Heart left ventricle (tissue), 16 donors: Measurements from ENCODE around the gene PCSK5. TPM values are rescaled to one million over a fixed set of nuclear protein-coding genes. Genes with fewer than 3 reads are reported as not detected.
A peak's percentile ranks its signal among the peaks of the same experiment; 100 is the strongest.

Source experiments
- ATAC-seq, 4 donors: fragments of 200-7000 bp; cut with Tn5 transposase; one replicate each; pipeline ENCODE4 v1.9.1; 2020 to 2022; ENCODE audit warnings: moderate library complexity in 4 of 4, mild to moderate bottlenecking in 3 of 4, moderate number of reproducible peaks in 1 of 4
- DNase-seq, 5 donors: peaks; one replicate each; pipeline ENCODE4 v3.0.0-alpha.2; 2020
- H3K27ac ChIP-seq, 12 donors: fragments of 200-600 bp; sonication (generic) in 4 of 12; one replicate each; pipeline versions ENCODE4 v1.5.0 to v1.8.0; 2016 to 2022; ENCODE audit warnings: mild to moderate bottlenecking in 2 of 12
- H3K27me3 ChIP-seq, 9 donors: fragments of 200-600 bp; sonication (generic) in 2 of 9; one replicate each; pipeline versions ENCODE4 v1.5.1 to v1.8.0; 2016 to 2022; ENCODE audit warnings: mild to moderate bottlenecking in 3 of 9
- H3K36me3 ChIP-seq, 9 donors: fragments of 200-600 bp; sonication (generic) in 2 of 9; one replicate each; pipeline versions ENCODE4 v1.5.0 to v1.8.0; 2018 to 2022; ENCODE audit warnings: mild to moderate bottlenecking in 2 of 9
- H3K4me1 ChIP-seq, 12 donors: fragments of 200-600 bp; sonication (generic) in 4 of 12; one replicate each; pipeline versions ENCODE4 v1.5.0 to v1.8.0; 2016 to 2022; ENCODE audit warnings: mild to moderate bottlenecking in 3 of 12
- H3K4me3 ChIP-seq, 12 donors: fragments of 200-600 bp; sonication (generic) in 4 of 12; one replicate each; pipeline versions ENCODE4 v1.5.0 to v1.8.0; 2017 to 2022; ENCODE audit warnings: mild to moderate bottlenecking in 9 of 12, moderate library complexity in 4 of 12
- H3K9me3 ChIP-seq, 12 donors: fragments of 200-600 bp; sonication (generic) in 4 of 12; one replicate each; pipeline versions ENCODE4 v1.5.0 to v1.8.0; 2016 to 2022; ENCODE audit warnings: mild to moderate bottlenecking in 1 of 12
- POLR2A ChIP-seq, 2 donors: fragments of 450-650 bp; IDR thresholded peaks; one replicate each; pipeline ENCODE4 v1.6.1; 2017; ENCODE audit warnings: antibody characterized with exemption in 2 of 2, mild to moderate bottlenecking in 2 of 2, moderate library complexity in 2 of 2
- WGBS, 4 donors: extraction: QIAGEN DNeasy Blood & Tissue Kit in 2 of 4; methylation state at CpG; one replicate each; pipeline versions ENCODE4 v1.1.5 to v1.1.7; 2013 to 2018; 5-methylcytosine and 5-hydroxymethylcytosine counted together
- intact Hi-C, 10 donors: fragments of 100-400 bp; cut with DNase I; formaldehyde crosslinking; loops; one replicate each; pipeline versions ENCODE4 v1.11.1 to v1.14.2; 2022
- polyA plus RNA-seq, 2 donors: library from polyadenylated mRNA; stranded (reverse); fragments of 200-250 nt; gene quantifications; one replicate each; pipeline ENCODE4 v1.2.3, GENCODE V29; 2013
- total RNA-seq, 9 donors: library from RNA; depleted of rRNA in 2 of 9; stranded (reverse); fragments of >200 nt in 2 of 9; fragmentation: NEBNext Ultra II Directional in 3 of 9; extraction: Animal tissue kit (Norgen Biotek cat#: 25700) in 3 of 9; gene quantifications; one replicate each; pipeline versions ENCODE4 v1.1.0 to v1.2.4, GENCODE V29; 2016 to 2023
- TF ChIP-seq, protein P1 (sequence below), 12 donors: fragments of 200-600 bp; sonication (generic) in 4 of 12; IDR thresholded peaks; one replicate each; pipeline versions ENCODE4 v1.5.0 to v1.8.0; 2018 to 2022; ENCODE audit warnings: antibody characterized with exemption in 12 of 12, mild to moderate bottlenecking in 5 of 12
- donor health status: ischemic (EF 13 %, LVEDD 7.1; RV severe dilation, severe dysfunction).
- donor health status: healthy with polysubstance abuse.
- donor health status: DM: no; HTN: yes; CAD: no.
- donor health status: DM: no; HTN: no; CAD: no.
- donor health status: ischemic (EF 25% LVEDD 6.9; RV normal size, moderate dysfunction).
- donor health status: ischemic (EF 25% LVEDD 5.7; RV mildly dilated, moderate dysfunction).
- donor health status: healthy.
- donor health status: DM: yes; HTN: yes; CAD: no.
- donor health status: ischemic (EF 35%, LVEDD 5.7; RV mildly dilated, moderate dysfunction).
- donor health status: nonischemic (EF 11% LVEDD 7.7; RV severe dilation, severe dysfunction).
- donor health status: DM: yes; HTN: yes; CAD: no.
- donor health status: PGD.
- donor health status: ischemic (EF 29% LVEDD 5.4; RV normal size, mild dysfunction).
- donor health status: nonischemic (EF 23%, LVEDD 6.1; RV moderate dilation, normal function).

Gene PCSK5
- total and polyA plus RNA-seq, 11 donors, result 1.3 to 13.6 (median 5.9) TPM

DNA sequence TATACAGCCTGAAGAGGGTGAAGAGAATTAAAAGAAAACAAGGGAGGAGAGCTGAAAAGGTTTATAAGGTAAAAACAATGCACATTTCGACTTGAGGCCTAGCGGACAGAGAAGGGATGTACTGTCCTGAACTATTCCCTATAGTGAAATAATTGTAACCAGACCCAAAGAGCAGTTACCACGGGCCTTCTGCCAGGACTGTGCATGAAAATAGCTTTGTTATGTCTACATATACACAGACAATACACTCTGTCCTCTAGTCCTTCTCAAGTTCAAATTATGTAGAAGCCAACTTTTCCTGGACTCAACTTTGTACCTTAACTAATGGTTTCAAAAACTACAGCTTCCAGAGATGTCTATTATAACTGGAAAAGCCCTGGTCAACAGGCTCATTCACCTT lies 223.7 kb downstream of the PCSK5 start:
- TF ChIP-seq, protein P1, sequence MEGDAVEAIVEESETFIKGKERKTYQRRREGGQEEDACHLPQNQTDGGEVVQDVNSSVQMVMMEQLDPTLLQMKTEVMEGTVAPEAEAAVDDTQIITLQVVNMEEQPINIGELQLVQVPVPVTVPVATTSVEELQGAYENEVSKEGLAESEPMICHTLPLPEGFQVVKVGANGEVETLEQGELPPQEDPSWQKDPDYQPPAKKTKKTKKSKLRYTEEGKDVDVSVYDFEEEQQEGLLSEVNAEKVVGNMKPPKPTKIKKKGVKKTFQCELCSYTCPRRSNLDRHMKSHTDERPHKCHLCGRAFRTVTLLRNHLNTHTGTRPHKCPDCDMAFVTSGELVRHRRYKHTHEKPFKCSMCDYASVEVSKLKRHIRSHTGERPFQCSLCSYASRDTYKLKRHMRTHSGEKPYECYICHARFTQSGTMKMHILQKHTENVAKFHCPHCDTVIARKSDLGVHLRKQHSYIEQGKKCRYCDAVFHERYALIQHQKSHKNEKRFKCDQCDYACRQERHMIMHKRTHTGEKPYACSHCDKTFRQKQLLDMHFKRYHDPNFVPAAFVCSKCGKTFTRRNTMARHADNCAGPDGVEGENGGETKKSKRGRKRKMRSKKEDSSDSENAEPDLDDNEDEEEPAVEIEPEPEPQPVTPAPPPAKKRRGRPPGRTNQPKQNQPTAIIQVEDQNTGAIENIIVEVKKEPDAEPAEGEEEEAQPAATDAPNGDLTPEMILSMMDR (IDR thresholded peaks at IDR 0.05), result no peak
- no peak for TF ChIP-seq POLR2A (IDR thresholded peaks at IDR 0.05)
- intact Hi-C loops, result no loop called here
- 75 to 89% (median 78%) methylated on average over 3 of the region's 3 CpGs for WGBS, 4 donors
- Histone ChIP-seq H3K27ac (no peak overlapping the region), H3K27me3 (no peaks in the 10 kb centered on the region), H3K4me3 (no peak overlapping the region), H3K9me3 (no peaks in the 10 kb centered on the region), H3K36me3 (no peaks in the 10 kb centered on the region), H3K4me1 (peaks cover 0 to 13% (median 0%) of the 10 kb centered on the region in 12 donors)
- no peak for DNase-seq
- no peak for ATAC-seq

DNA sequence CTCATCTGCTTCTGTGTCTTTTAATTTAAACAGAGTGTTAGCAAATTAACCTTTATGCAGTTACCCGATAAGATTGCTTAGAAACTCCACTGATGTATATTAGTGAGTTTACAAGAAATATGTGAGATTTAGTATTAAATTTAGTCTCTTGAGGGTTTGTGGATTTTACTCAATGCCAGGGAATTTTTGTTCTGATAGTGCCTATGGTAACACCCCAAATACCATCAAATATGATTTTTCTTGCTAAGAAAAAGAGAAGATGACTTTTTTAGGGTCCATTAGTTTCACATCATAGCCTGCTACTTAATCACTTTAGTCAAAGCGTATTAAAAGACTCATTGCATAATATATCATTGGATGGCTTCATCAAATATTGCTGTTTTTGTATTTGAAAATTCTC lies 224.9 kb downstream of the PCSK5 start:
- Histone ChIP-seq H3K9me3 (no peaks in the 10 kb centered on the region), H3K4me1 (peaks cover 0 to 13% (median 0%) of the 10 kb centered on the region in 12 donors), H3K36me3 (no peaks in the 10 kb centered on the region), H3K4me3 (no peak overlapping the region), H3K27me3 (no peaks in the 10 kb centered on the region), H3K27ac (no peak overlapping the region)
- 88 to 91% (median 89%) methylated on average over 2 of the region's 2 CpGs for WGBS, 4 donors
- TF ChIP-seq POLR2A (IDR thresholded peaks at IDR 0.05), result no peak
- DNase-seq, result no peak
- intact Hi-C loops, result no loop called here
- ATAC-seq, result no peak

DNA sequence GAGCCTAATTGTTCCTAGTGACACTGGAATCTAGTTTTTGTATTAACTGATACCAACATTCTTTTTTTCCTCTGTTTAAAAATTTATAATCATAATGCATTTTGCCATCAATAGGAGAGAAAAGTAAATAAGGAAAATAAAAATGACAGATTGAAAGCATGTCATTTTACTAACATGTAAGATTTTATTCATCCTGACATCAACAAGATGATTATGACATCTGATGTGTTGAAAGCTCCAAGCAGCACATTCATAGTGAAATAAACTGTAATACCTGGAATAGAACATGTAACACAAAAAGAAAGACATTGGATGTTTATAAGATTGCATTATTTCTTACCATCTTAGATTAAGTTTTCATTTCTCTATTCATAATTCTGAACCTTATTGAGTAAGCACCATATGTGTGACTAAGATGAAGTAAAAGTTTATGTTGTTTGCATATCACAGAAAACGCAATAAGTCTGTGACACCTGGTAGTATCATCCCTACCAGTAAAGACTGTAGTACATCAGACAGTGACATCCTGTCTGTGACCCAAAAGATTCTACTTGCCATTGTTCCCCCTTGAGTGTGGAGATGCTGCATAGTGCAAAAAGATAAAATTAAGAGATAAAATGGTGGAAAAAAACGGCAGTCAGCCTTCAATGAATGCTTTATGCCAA lies 225.6 kb downstream of the PCSK5 start:
- intact Hi-C loops, result no loop called here
- no peaks in the 10 kb centered on the region for H3K9me3 ChIP-seq
- H3K36me3 ChIP-seq, result no peaks in the 10 kb centered on the region
- DNase-seq (no peak), ATAC-seq (no peak)
- H3K27ac ChIP-seq, result no peak overlapping the region
- TF ChIP-seq, protein P1 (IDR thresholded peaks at IDR 0.05), result no peak
- TF ChIP-seq POLR2A (IDR thresholded peaks at IDR 0.05), result no peak
- 70 to 84% (median 80%) methylated on average over 2 of the region's 2 CpGs for WGBS, 4 donors
- H3K4me3 ChIP-seq, result no peak overlapping the region
- H3K27me3 ChIP-seq, result no peaks in the 10 kb centered on the region
- peaks cover 0 to 13% (median 0%) of the 10 kb centered on the region in 12 donors for H3K4me1 ChIP-seq

DNA sequence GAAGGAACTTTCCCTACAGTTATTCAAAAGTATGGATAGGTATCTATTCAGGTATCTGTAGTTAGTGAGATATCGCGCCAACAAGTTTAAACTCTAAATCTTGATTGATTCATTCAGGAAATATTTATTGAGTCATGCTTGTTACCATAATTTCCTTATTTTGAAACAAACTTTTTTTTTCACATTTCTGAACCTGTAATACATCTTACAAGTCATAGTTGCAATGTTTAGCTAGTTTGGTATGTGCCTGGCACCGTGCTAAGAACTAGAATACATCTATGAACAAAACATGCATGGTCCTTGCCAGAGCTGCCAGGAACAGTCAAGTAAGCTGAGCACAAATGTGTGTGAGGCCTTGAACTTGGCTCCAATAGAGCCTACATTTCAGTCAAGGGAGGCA lies 226.4 kb downstream of the PCSK5 start:
- Histone ChIP-seq H3K4me3 (no peak overlapping the region), H3K4me1 (peaks cover 0 to 13% (median 0%) of the 10 kb centered on the region in 12 donors), H3K27ac (no peak overlapping the region), H3K27me3 (no peaks in the 10 kb centered on the region), H3K9me3 (no peaks in the 10 kb centered on the region), H3K36me3 (no peaks in the 10 kb centered on the region)
- WGBS, 4 donors, result 83 to 94% (median 93%) methylated on average over 3 of the region's 3 CpGs
- intact Hi-C loops, result no loop called here
- ATAC-seq (peak in 1 of 4 donors; percentile 20), DNase-seq (no peak)
- no peak for TF ChIP-seq POLR2A (IDR thresholded peaks at IDR 0.05)
- TF ChIP-seq, protein P1 (IDR thresholded peaks at IDR 0.05), result no peak

DNA sequence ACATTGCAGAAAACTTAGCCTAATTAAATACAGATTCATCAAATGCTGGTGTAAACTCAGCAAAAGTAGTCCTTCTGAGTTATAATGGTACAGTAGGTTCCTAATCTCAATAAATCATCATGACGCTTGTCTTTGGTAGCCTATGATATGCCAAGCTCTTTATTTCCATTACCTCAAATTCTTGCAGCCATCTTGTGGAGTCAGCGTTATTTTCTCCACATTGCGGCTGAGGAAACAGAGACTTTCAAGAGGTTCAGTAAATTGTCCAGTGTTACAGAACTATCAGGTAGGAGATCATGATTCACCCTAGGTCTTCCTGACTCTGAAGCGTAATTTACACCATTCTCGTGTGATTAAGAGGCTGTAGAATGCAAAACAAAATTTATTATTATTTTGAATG lies 237.2 kb downstream of the PCSK5 start:
- intact Hi-C loops, result no loop called here
- H3K27me3 ChIP-seq, result no peaks in the 10 kb centered on the region
- no peaks in the 10 kb centered on the region for H3K9me3 ChIP-seq
- no peak overlapping the region for H3K4me3 ChIP-seq
- no peak overlapping the region for H3K27ac ChIP-seq
- no peak for TF ChIP-seq POLR2A (IDR thresholded peaks at IDR 0.05)
- TF ChIP-seq, protein P1 (IDR thresholded peaks at IDR 0.05), result no peak
- no peaks in the 10 kb centered on the region for H3K36me3 ChIP-seq
- DNase-seq (no peak), ATAC-seq (no peak)
- H3K4me1 ChIP-seq, result no peaks in the 10 kb centered on the region
- WGBS, 4 donors, result 95 to 99% (median 96%) methylated on average over 5 of the region's 5 CpGs
